Neural progenitor cell (in vitro differentiated cells): ENCODE data around the gene RIMBP3C. TPM values are rescaled to one million over a fixed set of nuclear protein-coding genes. Genes with fewer than 3 reads are reported as not detected.
"Not testable (repeated sequence)": the region's sequence is repeated elsewhere in the genome, so short reads cannot be mapped to it uniquely, and the experiment has no call there.

Experiments
- DNase-seq: peaks from one replicate; pipeline ENCODE4 v3.0.0-alpha.2; 2016; ENCODE audit warnings: low spot score
- H2AFZ ChIP-seq: fragments of 200-600 bp; sonication (generic); replicated peaks from 2 replicates; pipeline ENCODE4 v1.6.1; 2016; ENCODE audit warnings: antibody characterized with exemption
- H3F3A ChIP-seq: fragments of 200-600 bp; sonication (generic); 2 replicates; pipeline ENCODE4 v1.6.1; 2016; ENCODE audit warnings: antibody characterized with exemption, low read depth
- H3K27ac ChIP-seq: fragments of 200-600 bp; sonication (generic); 2 replicates; pipeline ENCODE4 v1.5.1; 2016; ENCODE audit warnings: mild to moderate bottlenecking
- H3K27me3 ChIP-seq: fragments of 200-600 bp; sonication (generic); 2 replicates; pipeline ENCODE4 v1.6.1; 2016; ENCODE audit warnings: mild to moderate bottlenecking, moderate library complexity
- H3K36me3 ChIP-seq: fragments of 200-600 bp; sonication (generic); 2 replicates; pipeline ENCODE4 v1.5.1; 2016
- H3K4me1 ChIP-seq: fragments of 200-600 bp; sonication (generic); 2 replicates; pipeline ENCODE4 v1.6.1; 2016; ENCODE audit warnings: mixed run types
- H3K4me2 ChIP-seq: fragments of 200-600 bp; sonication (generic); 2 replicates; pipeline ENCODE4 v1.6.1; 2016
- H3K4me3 ChIP-seq: fragments of 200-600 bp; sonication (generic); 2 replicates; pipeline ENCODE4 v1.5.1; 2016
- H3K79me2 ChIP-seq: fragments of 200-600 bp; sonication (generic); 2 replicates; pipeline ENCODE4 v1.6.1; 2016; ENCODE audit warnings: low read depth
- H3K9ac ChIP-seq: fragments of 200-600 bp; sonication (generic); 2 replicates; pipeline ENCODE4 v1.6.1; 2016
- H3K9me3 ChIP-seq: fragments of 200-600 bp; sonication (generic); 2 replicates; pipeline ENCODE4 v1.5.1; 2016; ENCODE audit warnings: low read depth
- H4K20me1 ChIP-seq: fragments of 200-600 bp; sonication (generic); 2 replicates; pipeline ENCODE4 v1.6.1; 2016; ENCODE audit warnings: low read depth
- H3K27ac Mint-ChIP-seq: 3 replicates; pipeline ENCODE4 v1.8.0; 2021; ENCODE audit warnings: mixed read lengths
- H3K27me3 Mint-ChIP-seq: 2 replicates; pipeline ENCODE4 v1.8.0; 2022; ENCODE audit warnings: low read depth, mild to moderate bottlenecking, inconsistent platforms, moderate library complexity, mixed read lengths; ENCODE audit not compliant: insufficient read depth
- H3K36me3 Mint-ChIP-seq: 3 replicates; pipeline ENCODE4 v1.8.0; 2021; ENCODE audit warnings: mixed read lengths
- H3K4me1 Mint-ChIP-seq: 3 replicates; pipeline ENCODE4 v1.8.0; 2021; ENCODE audit warnings: mixed read lengths
- H3K4me3 Mint-ChIP-seq: 3 replicates; pipeline ENCODE4 v1.8.0; 2021; ENCODE audit warnings: mild to moderate bottlenecking, moderate library complexity, mixed read lengths
- H3K9me3 Mint-ChIP-seq: 3 replicates; pipeline ENCODE4 v1.8.0; 2020; ENCODE audit warnings: mixed read lengths
- total RNA-seq: library from RNA; depleted of rRNA; stranded (reverse); fragments of >200 nt; gene quantifications from 2 replicates; pipeline ENCODE4 v1.2.3, GENCODE V29; 2015; ENCODE audit warnings: low replicate concordance

Gene RIMBP3C
- total RNA-seq, 1 donor from 2014 or later: 1.2 TPM

DNA sequence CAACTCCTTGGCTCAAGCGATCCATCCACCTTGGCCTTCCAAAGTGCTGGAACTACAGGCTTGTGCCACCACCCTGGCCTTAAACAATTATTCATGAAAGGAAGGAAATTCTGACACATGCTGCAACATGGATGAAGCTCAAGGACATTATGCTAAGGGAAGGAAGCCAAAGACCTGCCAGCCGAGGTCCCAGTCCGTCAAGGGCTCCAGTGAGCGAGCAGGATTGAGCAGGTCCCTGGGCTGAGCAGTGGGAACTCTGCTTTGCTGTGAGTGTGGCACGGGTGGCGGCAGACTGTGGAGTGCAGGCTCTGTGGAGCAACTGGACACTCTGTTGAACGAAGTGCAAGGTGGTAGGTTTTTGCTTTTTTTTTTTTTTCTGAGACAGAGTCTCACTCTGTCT, 11.4 kb downstream of the RIMBP3C start:
- not testable (repeated sequence) for H3K79me2 ChIP-seq, H3K4me3 ChIP-seq, H3K4me2 ChIP-seq, H3K27ac ChIP-seq, H3K9me3 ChIP-seq, H3K27me3 Mint-ChIP-seq, H3K36me3 ChIP-seq, H3K27me3 ChIP-seq, DNase-seq, H3K4me1 Mint-ChIP-seq, H3K4me1 ChIP-seq, H3K9me3 Mint-ChIP-seq, H4K20me1 ChIP-seq, H3K9ac ChIP-seq, H2AFZ ChIP-seq, H3K4me3 Mint-ChIP-seq, H3F3A ChIP-seq, H3K27ac Mint-ChIP-seq, H3K36me3 Mint-ChIP-seq

- H3F3A ChIP-seq, H4K20me1 ChIP-seq, DNase-seq, H3K9me3 ChIP-seq, H3K27me3 Mint-ChIP-seq, H3K4me3 ChIP-seq, H3K27me3 ChIP-seq, H3K79me2 ChIP-seq, H3K36me3 Mint-ChIP-seq, H3K4me1 Mint-ChIP-seq, H3K36me3 ChIP-seq, H3K4me3 Mint-ChIP-seq, H3K9ac ChIP-seq, H3K4me2 ChIP-seq, H3K27ac ChIP-seq, H2AFZ ChIP-seq, H3K4me1 ChIP-seq, H3K27ac Mint-ChIP-seq, H3K9me3 Mint-ChIP-seq: not testable (repeated sequence)
Observed at GRCh38 chr22:21532863-21533648, 18.2 kb downstream of the RIMBP3C start.

DNA sequence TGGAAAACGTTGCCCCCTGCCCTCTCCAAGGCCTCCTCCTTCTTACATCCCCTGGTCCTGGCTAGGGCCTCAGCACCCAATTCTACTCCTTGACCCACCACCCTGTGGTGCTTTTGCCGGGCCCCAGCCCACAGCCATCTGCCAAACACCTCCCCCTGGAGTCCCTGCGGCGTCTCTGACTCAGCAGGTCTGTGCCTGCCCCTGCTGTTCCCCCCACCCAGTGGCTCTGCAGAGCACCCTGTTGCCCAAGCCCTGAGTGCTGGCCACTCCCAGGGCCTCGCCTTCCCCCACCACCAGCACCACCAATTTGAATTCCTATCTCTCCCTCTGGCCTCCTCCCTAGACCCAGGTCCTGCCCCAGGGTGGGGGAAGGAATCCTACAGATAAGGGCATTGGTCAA, 19.7 kb downstream of the RIMBP3C start:
- not testable (repeated sequence) for H3K27ac Mint-ChIP-seq, H3K36me3 ChIP-seq, H3K36me3 Mint-ChIP-seq, H3K9me3 Mint-ChIP-seq, H3K9me3 ChIP-seq, H3K4me3 Mint-ChIP-seq, H3K9ac ChIP-seq, H3K27me3 ChIP-seq, H2AFZ ChIP-seq, DNase-seq, H3K4me1 Mint-ChIP-seq, H3K4me2 ChIP-seq, H3K4me1 ChIP-seq, H3F3A ChIP-seq, H3K27me3 Mint-ChIP-seq, H3K79me2 ChIP-seq, H3K27ac ChIP-seq, H3K4me3 ChIP-seq, H4K20me1 ChIP-seq

DNA sequence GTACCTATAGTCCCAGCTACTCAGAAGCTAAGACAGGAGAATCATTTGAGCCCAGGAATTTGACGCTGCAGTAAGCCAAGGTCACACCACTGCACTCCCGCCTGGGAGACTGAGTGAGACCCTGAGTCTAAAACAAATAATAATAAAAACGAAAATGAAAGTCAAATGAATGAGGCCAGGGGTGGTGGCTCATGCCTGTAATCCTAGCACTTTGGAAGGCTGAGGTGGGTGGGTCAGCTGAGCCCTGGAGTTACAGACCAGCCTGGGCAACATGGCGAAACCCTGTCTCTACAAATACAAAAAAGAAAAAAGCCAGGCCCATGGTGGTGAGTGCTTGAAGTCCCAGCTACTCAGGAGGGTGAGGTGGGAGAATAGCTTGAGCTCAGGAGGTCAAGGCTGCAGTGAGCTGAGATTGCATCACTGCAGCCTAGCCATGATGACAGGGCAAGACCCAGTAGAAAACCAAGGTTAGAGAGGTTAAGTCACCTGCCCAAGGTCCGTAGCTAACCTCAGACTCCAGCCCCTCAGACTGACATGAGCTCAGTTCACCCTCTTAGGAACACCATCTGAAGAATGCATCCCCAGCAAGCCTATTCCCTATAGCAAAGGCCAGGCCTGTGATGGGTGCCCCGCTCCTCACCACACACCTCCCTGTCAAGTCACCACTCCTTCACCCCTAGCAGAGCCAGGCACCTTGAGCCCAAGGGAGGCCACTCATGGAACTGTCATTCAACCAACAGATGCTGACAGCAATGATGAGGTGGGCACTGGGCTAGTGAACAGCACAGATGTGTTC, 24.4 kb downstream of the RIMBP3C start:
- H3K27ac Mint-ChIP-seq, H3K9me3 ChIP-seq, H3K27me3 Mint-ChIP-seq, H4K20me1 ChIP-seq, H3K4me3 ChIP-seq, H3K36me3 Mint-ChIP-seq, H3K4me3 Mint-ChIP-seq, H3K27me3 ChIP-seq, H3K27ac ChIP-seq, H3K9me3 Mint-ChIP-seq, H3K4me1 ChIP-seq, H2AFZ ChIP-seq, DNase-seq, H3K36me3 ChIP-seq, H3K4me1 Mint-ChIP-seq, H3K4me2 ChIP-seq, H3F3A ChIP-seq, H3K9ac ChIP-seq, H3K79me2 ChIP-seq: not testable (repeated sequence)

- H3K4me3 Mint-ChIP-seq, DNase-seq, H2AFZ ChIP-seq, H3K27ac Mint-ChIP-seq, H3K79me2 ChIP-seq, H3K9me3 ChIP-seq, H3K27ac ChIP-seq, H3K9me3 Mint-ChIP-seq, H3K36me3 ChIP-seq, H3K4me1 ChIP-seq, H3K27me3 Mint-ChIP-seq, H3K9ac ChIP-seq, H4K20me1 ChIP-seq, H3K27me3 ChIP-seq, H3K4me1 Mint-ChIP-seq, H3K4me2 ChIP-seq, H3K4me3 ChIP-seq, H3F3A ChIP-seq, H3K36me3 Mint-ChIP-seq: not testable (repeated sequence)
Observed at GRCh38 chr22:21516970-21517764, 34.1 kb downstream of the RIMBP3C start.

DNA sequence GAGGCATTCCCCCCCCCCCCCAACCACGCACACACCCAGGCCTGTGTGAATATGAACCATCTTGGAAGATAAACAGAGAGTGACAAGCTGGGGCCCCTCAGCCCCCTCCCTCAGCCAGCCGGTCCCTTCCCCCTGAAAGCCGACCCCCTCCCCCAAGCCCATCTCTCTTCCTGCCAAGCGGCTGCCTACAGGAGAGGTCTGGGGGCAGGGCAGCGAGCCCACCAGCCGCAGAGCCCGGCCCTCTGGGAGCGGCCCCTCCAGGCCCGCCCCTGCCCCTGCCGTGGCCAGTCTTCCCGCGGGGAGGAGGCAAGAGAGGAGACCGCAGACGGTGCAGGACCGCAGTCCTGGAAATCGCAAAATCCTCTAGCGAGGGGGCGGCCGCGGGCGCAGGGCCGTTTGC, 34.7 kb downstream of the RIMBP3C start:
- H3K27ac Mint-ChIP-seq, H3K4me1 ChIP-seq, H3K79me2 ChIP-seq, H3K9ac ChIP-seq, H3K9me3 ChIP-seq, H3K36me3 Mint-ChIP-seq, H3K4me1 Mint-ChIP-seq, H3K27me3 Mint-ChIP-seq, H3K27me3 ChIP-seq, H3K36me3 ChIP-seq, H3K4me3 ChIP-seq, H3F3A ChIP-seq, H3K9me3 Mint-ChIP-seq, DNase-seq, H2AFZ ChIP-seq, H4K20me1 ChIP-seq, H3K4me3 Mint-ChIP-seq, H3K27ac ChIP-seq, H3K4me2 ChIP-seq: not testable (repeated sequence)

GRCh38 chr22:21515234-21515633, 36.0 kb downstream of the RIMBP3C start:
- not testable (repeated sequence) for H3K27ac ChIP-seq, H2AFZ ChIP-seq, H3K9me3 ChIP-seq, DNase-seq, H3K9ac ChIP-seq, H3K9me3 Mint-ChIP-seq, H3K27me3 Mint-ChIP-seq, H3K4me1 Mint-ChIP-seq, H3F3A ChIP-seq, H3K4me1 ChIP-seq, H3K79me2 ChIP-seq, H3K27ac Mint-ChIP-seq, H3K4me3 Mint-ChIP-seq, H3K36me3 Mint-ChIP-seq, H3K4me2 ChIP-seq, H3K27me3 ChIP-seq, H3K4me3 ChIP-seq, H4K20me1 ChIP-seq, H3K36me3 ChIP-seq

DNA sequence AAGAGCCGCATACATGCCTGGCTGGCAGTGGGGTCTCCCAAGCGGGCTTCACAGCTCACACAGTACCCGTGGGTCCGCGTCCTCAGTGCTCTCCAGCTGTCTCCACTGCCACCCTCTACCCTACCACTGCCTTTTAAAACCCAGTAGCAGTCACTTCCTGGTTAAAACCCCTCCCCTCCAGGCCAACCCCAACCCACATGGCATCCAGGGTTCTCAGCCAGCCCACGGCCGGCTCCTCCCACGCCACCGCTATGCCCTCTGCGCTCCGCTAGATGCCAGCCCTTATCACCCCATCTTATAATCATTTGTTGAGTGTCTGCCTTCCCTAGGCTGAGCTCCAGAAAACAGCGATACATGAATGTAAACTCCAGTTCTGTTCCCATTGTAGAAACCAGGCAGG, 37.1 kb downstream of the RIMBP3C start:
- H2AFZ ChIP-seq, H3K27ac Mint-ChIP-seq, DNase-seq, H3K9me3 Mint-ChIP-seq, H3F3A ChIP-seq, H3K27ac ChIP-seq, H3K9ac ChIP-seq, H3K79me2 ChIP-seq, H3K27me3 ChIP-seq, H3K4me1 Mint-ChIP-seq, H3K4me3 ChIP-seq, H3K4me3 Mint-ChIP-seq, H3K36me3 ChIP-seq, H3K36me3 Mint-ChIP-seq, H4K20me1 ChIP-seq, H3K4me1 ChIP-seq, H3K27me3 Mint-ChIP-seq, H3K9me3 ChIP-seq, H3K4me2 ChIP-seq: not testable (repeated sequence)
